ENCODE measurements around the gene CIDEA. TPM values are rescaled to one million over a fixed set of nuclear protein-coding genes. Genes with fewer than 3 reads are reported as not detected.
"Not testable (repeated sequence)": the region's sequence is repeated elsewhere in the genome, so short reads cannot be mapped to it uniquely, and the experiment has no call there.

The CIDEA gene
- total RNA-seq, 2 donors from 2014 or later = not detected

DNA sequence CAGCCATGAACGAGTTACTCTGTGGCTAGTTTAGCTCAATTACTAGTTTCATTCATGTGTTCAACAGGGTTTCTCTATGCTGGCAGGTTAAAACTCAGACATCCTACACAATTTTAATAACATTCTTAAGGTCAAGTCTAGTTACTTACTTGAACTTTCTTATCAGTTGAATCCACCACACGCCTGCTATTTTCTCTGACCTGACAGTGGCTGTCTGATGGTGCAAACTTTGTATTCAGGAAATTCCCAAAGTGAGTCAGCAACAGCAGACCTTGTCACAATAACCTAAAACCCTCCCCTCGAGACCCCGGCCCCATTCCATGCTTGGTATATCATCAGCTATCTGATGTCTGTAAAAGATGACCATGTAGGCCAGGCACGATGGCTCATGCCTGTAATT lies 20.8 kb upstream of the CIDEA start:
- ATAC-seq (replicated peaks) = no peak
- no peak overlapping the region for H3K27ac Mint-ChIP-seq
- no peaks in the 10 kb centered on the region for H3K36me3 Mint-ChIP-seq (ENCODE audit: low read depth)

DNA sequence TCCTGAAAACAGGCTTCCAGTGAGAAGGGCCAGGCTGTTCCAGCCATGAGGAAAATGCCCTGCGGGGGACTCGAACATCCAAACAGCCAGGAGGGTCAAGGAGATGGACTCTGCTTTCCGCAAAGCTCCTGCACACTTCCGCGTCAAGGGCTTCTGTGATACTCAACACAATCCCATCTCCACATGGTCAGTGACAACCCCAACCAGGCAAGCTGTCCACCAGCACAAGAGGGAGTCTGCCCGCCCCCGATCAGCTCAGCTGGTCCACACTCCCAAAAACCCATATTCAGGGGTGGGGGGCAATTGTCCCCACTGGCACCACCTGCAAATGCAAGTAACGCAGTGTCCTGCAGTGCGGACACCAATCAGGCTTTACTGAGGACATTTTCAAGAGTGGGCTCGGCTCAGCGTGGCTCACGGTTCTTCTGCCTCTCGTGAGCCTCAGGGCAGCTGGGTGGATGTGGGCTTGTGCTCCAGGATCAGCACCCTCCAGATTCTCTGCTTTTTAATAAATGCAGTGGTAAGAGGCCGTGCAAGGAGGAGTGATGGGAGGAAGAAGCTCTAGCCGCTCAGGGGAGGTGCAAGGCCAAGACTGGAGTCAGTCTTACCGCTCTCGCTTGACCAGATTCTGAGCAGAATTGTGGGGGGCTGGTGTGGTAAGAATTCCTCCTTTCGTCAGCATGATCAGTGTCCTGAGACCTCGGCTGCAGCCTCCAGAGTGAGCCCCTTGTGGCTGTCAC lies 19.5 kb upstream of the CIDEA start:
- no peaks in the 10 kb centered on the region for H3K36me3 Mint-ChIP-seq (ENCODE audit: low read depth)
- H3K4me1 Mint-ChIP-seq = no peaks in the 10 kb centered on the region
- ATAC-seq (replicated peaks) = no peak
- H3K27ac Mint-ChIP-seq = no peak overlapping the region
- H3K9me3 Mint-ChIP-seq = no peaks in the 10 kb centered on the region
- no peak overlapping the region for H3K4me3 Mint-ChIP-seq
- peaks cover 13% of the 10 kb centered on the region for H3K27me3 Mint-ChIP-seq

More for the DNA sequence above, 20.8 kb upstream of the CIDEA start:
- H3K4me1 Mint-ChIP-seq = no peaks in the 10 kb centered on the region
- peaks cover 13% of the 10 kb centered on the region for H3K27me3 Mint-ChIP-seq
- H3K4me3 Mint-ChIP-seq = no peak overlapping the region
- no peaks in the 10 kb centered on the region for H3K9me3 Mint-ChIP-seq

DNA sequence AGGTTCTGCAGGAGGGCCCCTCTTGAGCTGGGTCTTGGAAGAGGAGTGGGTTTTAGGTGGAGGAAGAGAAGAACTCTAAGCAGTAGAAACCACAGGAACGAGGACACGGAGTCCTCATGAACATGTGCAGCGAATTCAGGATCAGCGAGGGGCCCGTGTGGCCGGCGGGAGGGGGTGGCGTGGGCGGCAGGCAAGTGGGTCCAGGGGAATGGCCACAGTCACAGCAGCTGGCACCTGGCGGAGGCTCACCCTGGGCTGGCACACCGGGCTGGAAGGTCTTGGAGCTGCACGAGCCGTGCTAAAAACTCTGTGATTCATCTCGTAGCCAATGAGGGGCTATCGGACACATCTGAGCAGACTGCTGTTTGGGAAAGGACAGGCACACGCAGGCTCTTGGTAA lies 18.0 kb upstream of the CIDEA start:
- H3K9me3 Mint-ChIP-seq = no peaks in the 10 kb centered on the region
- H3K27ac Mint-ChIP-seq = no peak overlapping the region
- H3K36me3 Mint-ChIP-seq (ENCODE audit: low read depth) = no peaks in the 10 kb centered on the region
- H3K4me3 Mint-ChIP-seq = no peak overlapping the region
- H3K4me1 Mint-ChIP-seq = no peaks in the 10 kb centered on the region
- no peak for ATAC-seq (replicated peaks)
- H3K27me3 Mint-ChIP-seq = peaks cover 10% of the 10 kb centered on the region

DNA sequence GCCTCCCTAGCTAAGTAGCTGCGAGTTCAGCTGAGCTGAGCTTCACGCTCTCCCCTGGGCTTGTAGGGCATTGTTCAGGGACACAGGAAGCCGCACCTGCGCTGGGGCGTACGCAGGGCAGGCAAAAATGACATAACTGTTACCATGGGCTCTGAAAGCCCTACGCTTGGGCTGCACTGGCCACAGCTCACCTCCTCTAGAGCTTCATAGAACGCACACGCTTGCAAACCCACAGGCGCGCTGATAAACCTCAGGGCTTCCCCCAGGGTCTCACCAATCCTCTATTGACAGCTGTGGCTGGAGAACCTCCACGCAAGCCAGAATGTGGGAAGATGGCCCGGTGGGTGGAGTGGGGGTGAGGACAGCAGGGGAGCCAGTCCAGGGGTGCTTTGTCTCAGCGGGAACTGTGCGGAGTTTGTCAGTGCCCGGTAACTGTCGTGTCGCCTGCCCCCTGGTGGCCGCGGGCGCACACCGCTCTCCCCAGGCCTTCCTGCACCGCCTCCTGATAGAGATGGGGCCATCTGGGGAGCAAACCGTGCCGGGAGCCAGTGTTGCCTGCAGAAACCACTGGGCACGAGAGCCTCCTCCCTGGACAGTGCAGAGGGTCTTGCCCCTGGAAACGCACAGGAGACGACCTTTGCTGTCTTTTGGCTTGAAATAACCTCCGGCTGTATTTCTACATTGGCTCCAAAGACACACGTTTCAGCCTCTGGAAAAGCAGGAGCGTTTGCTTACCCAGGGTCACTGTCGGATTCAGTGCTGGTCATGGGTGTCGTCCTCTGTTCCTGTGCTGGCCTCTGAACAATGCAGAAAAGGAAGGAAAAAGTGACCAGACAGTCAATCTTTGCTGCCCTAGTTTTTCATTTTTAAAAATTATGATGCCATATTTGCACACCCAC lies 17.0 kb upstream of the CIDEA start:
- Mint-ChIP-seq H3K4me1 (no peaks in the 10 kb centered on the region), H3K36me3 (ENCODE audit: low read depth) (no peaks in the 10 kb centered on the region), H3K9me3 (no peaks in the 10 kb centered on the region), H3K27me3 (peaks cover 15% of the 10 kb centered on the region), H3K4me3 (no peak overlapping the region), H3K27ac (no peak overlapping the region)
- peak; percentile 93 for ATAC-seq (replicated peaks)

DNA sequence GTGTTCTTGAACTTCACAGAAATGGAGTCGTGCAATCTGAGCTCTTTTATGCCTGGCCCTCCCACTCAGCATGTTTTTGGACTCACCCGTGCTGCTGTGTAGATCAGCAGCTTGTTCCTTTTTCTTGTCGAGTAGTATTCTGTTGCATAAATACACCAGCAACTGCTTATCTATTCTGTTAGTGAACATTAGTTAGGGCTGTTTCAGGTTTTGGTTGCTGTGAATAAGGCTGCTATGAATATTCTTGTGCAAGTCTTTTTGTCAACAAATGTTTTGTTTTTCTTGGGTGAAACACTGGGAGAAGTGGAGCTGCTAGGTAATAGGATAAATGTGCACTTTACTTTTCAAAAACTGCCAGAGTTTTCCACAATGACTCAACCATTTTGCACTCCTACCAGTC lies 15.3 kb upstream of the CIDEA start:
- Mint-ChIP-seq H3K4me3 (no peak overlapping the region), H3K36me3 (ENCODE audit: low read depth) (no peaks in the 10 kb centered on the region), H3K27me3 (peaks cover 19% of the 10 kb centered on the region), H3K4me1 (no peaks in the 10 kb centered on the region), H3K27ac (no peak overlapping the region), H3K9me3 (no peaks in the 10 kb centered on the region)
- ATAC-seq (replicated peaks) = no peak

DNA sequence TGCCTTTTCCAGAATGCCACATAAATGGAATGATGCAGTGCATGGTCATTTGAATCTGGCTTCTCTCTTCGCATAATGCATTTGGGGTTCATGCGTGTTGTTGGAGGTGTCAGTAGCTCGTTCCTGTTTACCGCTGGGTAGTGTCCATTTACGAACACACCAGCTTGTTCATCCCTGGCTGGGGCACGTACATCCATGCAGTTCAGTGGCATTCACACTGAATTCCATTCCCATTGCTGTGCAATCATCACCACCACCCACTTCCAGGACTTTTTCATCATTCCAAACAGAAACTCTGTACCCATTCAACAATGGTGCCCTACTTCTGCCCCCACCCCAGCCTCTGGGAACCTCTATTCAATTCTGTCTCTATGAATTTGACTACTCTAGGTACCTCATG lies 14.7 kb upstream of the CIDEA start:
- Mint-ChIP-seq H3K9me3 (no peaks in the 10 kb centered on the region), H3K4me3 (no peak overlapping the region), H3K27ac (no peak overlapping the region), H3K36me3 (ENCODE audit: low read depth) (no peaks in the 10 kb centered on the region), H3K27me3 (peaks cover 19% of the 10 kb centered on the region), H3K4me1 (no peaks in the 10 kb centered on the region)
- no peak for ATAC-seq (replicated peaks)

DNA sequence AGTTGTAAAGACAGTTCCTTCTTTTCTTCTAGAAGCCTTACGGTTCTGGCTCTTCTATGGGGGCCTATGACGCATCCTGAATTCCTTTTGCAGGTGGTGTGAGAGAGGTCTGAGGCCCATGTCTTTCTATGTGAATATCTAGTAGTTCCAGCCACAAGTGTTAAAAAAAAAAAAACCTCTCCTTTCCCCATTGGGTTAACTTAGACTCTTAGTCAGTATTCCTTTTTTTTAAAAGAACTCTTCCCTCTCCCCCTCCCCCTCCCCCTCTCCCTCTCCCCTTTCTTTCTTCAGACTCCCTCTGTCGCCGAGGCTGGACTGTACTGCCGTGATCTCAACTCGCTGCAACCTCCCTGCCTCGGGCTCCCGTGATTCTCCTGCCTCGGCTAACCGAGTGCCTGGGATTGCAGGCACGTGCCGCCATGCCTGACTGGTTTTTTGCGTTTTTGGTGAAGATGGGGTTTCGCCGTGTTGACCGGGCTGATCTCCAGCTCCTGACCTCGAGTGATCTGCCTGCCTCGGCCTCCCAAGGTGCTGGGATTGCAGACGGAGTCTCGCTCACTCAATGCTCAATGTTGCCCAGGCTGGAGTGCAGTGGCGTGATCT lies 11.4 kb upstream of the CIDEA start:
- Mint-ChIP-seq H3K9me3 (no peaks in the 10 kb centered on the region), H3K4me1 (no peaks in the 10 kb centered on the region), H3K36me3 (ENCODE audit: low read depth) (no peaks in the 10 kb centered on the region), H3K27ac (no peak overlapping the region), H3K4me3 (no peak overlapping the region), H3K27me3 (peaks cover 19% of the 10 kb centered on the region)
- no peak for ATAC-seq (replicated peaks)

DNA sequence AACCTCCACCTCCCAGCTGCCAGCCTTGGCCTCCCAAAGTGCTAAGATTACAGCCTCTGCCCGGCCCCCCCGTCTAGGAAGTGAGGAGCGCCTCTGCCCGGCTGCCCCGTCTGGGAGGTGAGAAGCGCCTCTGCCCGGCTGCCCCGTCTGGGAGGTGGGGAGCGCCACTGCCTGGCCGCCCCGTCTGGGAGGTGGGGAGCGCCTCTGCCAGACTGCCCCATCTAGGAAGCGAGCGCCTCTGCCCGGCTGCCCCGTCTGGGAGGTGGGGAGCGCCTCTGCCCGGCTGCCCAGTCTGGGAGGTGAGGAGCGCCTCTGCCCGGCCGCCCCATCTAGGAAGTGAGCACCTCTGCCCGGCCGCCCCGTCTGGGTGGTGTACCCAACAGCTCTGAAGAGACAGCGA lies 10.9 kb upstream of the CIDEA start:
- not testable (repeated sequence) for H3K27ac Mint-ChIP-seq; H3K4me1 Mint-ChIP-seq; ATAC-seq (replicated peaks); H3K9me3 Mint-ChIP-seq; H3K36me3 Mint-ChIP-seq (ENCODE audit: low read depth); H3K4me3 Mint-ChIP-seq
- H3K27me3 Mint-ChIP-seq = peaks cover 16% of the 10 kb centered on the region

DNA sequence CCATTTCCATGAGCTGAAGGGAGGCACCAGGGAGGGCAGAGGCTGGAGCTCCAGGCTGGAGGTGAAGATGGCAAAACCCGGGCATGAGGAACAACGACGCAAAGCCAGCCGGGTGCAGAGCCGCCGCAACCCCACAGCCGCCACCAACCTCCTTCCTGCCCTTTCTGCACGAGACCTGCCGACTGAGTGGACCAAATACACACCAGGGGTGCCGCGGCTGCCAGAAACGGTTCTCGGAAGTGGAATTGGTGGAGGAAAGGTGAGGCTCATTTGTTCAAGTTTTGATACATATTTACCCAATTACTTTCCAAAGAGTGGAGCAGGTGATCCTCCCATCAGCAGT lies 8.4 kb upstream of the CIDEA start:
- H3K4me1 Mint-ChIP-seq = no peaks in the 10 kb centered on the region
- H3K27me3 Mint-ChIP-seq = peaks cover 26% of the 10 kb centered on the region
- no peak overlapping the region for H3K27ac Mint-ChIP-seq
- H3K4me3 Mint-ChIP-seq = no peak overlapping the region
- no peaks in the 10 kb centered on the region for H3K9me3 Mint-ChIP-seq
- H3K36me3 Mint-ChIP-seq (ENCODE audit: low read depth) = no peaks in the 10 kb centered on the region
- ATAC-seq (replicated peaks) = no peak

DNA sequence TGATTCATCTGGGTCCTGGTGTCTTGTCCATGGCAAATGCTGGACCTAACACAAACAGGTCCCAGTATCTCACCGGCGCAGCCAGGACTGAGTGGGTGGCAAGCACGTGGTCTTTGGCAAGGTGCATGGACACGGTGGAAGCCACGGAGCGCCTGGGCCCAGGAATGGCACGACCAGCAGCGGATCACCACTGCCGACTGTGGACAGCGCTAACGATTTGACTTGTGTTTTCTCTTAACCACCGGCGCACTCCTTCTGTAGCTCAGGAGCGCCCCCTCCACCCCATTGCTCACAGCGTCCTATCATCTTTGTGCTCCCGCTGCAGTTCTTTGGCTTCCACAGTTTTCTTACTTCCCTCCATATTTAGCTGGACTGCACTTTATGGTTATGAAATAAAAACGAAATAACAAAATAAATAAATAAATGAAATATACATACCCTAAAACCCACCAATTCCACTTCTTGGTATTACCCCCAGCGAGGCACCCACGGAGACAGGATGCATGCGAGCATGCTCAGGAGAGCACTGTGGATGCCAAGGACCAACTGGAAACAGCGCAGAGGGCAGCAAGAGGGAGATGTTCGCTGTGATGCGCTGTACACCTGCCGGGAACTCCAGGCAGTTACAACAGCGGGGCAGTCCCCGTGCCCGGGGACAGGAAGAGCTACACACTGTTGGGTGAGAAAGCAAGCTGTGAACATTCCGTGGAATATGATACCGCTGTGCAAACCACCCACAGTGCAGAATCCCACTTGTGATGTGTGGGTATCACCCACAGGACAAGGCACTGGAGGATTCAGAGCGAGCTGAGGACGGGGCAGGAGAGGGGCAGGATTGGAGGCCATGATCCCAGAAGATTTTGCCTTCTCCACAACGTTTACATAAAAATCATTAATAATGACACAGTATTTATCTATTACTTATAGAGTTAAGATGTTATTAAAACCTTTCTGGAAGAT lies 7.0 kb upstream of the CIDEA start:
- no peak overlapping the region for H3K27ac Mint-ChIP-seq
- ATAC-seq (replicated peaks) = no peak
- H3K27me3 Mint-ChIP-seq = peaks cover 30% of the 10 kb centered on the region
- H3K36me3 Mint-ChIP-seq (ENCODE audit: low read depth) = no peaks in the 10 kb centered on the region
- no peak overlapping the region for H3K4me3 Mint-ChIP-seq
- no peaks in the 10 kb centered on the region for H3K4me1 Mint-ChIP-seq
- no peaks in the 10 kb centered on the region for H3K9me3 Mint-ChIP-seq

DNA sequence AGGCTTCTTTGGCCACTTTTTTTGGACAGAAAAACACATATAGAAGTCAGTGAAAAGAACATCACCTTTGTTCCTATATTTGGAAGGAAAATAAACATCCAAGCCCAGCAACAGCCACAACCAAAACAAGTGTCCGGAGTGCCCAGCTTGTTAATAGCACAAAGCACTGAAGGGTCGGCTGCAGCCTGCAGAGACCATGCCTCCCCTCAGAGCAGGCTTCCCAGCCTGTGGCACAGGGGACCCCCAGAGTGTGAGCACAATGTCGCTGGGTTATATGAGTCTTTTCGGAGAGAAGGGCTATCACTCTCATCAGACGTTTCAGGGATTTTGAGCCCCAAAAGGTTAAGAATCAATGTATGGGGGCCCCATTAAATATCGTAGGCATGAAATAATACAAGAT lies 6.2 kb upstream of the CIDEA start:
- Mint-ChIP-seq H3K36me3 (ENCODE audit: low read depth) (no peaks in the 10 kb centered on the region), H3K9me3 (no peaks in the 10 kb centered on the region), H3K27me3 (peaks cover 28% of the 10 kb centered on the region), H3K4me3 (no peak overlapping the region), H3K27ac (no peak overlapping the region), H3K4me1 (no peaks in the 10 kb centered on the region)
- ATAC-seq (replicated peaks) = no peak

DNA sequence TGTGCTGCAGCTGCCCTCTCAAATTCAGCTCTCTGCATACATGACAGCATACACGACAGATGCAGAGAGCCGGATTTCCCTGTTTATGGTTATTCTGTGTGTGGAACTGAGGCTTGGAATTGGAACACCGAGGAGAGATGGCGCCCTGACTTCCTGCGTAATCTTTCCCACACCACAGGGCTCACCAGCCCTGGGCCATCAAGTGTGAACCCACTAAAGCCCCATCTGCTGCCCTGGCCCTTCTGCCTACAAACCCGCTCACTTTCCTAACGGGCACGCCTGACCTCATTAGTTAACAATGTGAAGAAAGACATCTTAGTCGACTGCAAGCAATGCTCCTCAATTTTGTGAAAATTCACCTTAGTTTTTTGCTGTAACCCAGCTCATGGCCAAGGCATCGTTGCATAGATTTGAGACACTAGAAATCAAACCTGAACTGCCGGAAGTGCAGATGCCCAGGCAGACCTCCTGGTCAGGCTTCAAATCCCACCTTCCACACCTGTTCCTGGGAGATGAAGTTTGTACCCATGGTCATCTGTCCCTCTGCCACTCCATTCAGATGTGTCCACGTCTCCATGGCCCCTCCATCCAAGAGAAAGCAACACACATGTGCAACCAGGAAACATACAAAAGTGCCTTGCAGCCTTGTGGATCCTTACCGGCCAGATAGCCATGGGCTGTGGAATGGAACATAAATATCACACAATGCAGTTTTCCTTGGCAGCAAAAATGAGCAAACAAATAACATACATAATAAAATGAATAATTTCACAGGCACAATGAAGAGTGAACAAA lies 5.0 kb upstream of the CIDEA start:
- ATAC-seq (replicated peaks) = no peak
- no peak overlapping the region for H3K4me3 Mint-ChIP-seq
- H3K9me3 Mint-ChIP-seq = no peaks in the 10 kb centered on the region
- no peaks in the 10 kb centered on the region for H3K36me3 Mint-ChIP-seq (ENCODE audit: low read depth)
- H3K4me1 Mint-ChIP-seq = no peaks in the 10 kb centered on the region
- no peak overlapping the region for H3K27ac Mint-ChIP-seq
- H3K27me3 Mint-ChIP-seq = peaks cover 34% of the 10 kb centered on the region

DNA sequence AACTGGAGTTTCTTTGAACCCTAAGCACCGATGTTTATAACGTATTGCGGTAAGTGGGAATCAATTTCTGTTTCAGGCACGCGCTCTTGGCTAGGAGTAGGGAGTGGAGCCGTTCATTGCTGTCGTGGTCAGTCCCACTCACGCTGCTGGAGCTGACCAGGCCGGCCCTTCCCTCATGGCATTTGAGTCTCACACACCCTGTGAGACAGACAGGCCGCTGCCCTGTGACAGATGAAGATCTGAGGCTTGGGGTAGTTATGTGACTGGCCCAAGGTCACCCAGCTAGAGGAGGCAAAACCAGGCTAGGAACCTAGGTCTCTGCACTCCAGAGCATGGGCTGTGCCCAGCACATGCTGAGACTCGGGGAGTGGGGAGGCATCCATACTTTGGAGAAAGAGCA lies 2.9 kb upstream of the CIDEA start:
- no peak for ATAC-seq (replicated peaks)
- Mint-ChIP-seq H3K27me3 (peaks cover 44% of the 10 kb centered on the region), H3K4me3 (no peak overlapping the region), H3K9me3 (no peaks in the 10 kb centered on the region), H3K27ac (no peak overlapping the region), H3K36me3 (ENCODE audit: low read depth) (no peaks in the 10 kb centered on the region), H3K4me1 (no peaks in the 10 kb centered on the region)
